Measurements from ENCODE around the gene OR13C8. TPM values are rescaled to one million over a fixed set of nuclear protein-coding genes. Genes with fewer than 3 reads are reported as not detected.

OR13C8 gene
- total RNA-seq, 6 experiments from 2014 or later = not detected

DNA sequence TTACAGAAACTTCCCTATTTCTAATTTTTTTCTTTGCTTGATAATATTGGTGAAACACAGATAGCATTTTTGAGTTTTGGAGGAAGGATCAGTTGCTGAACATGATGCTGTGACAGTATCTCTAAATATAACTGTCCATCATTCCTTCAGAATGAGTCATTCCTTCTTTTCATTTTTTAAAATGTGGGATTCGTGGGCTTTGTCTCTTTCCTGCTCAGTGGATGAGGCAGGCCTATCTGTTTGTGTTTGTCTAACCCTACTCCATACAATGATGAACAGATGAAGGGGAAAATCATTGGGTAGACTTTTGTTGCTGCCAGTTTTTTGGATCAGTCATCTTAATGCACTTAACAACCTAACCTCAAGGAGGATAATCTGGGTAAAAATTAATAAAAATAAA, 15.7 kb upstream of the OR13C8 start:
- no peak overlapping the region for H3K4me3 Mint-ChIP-seq

DNA sequence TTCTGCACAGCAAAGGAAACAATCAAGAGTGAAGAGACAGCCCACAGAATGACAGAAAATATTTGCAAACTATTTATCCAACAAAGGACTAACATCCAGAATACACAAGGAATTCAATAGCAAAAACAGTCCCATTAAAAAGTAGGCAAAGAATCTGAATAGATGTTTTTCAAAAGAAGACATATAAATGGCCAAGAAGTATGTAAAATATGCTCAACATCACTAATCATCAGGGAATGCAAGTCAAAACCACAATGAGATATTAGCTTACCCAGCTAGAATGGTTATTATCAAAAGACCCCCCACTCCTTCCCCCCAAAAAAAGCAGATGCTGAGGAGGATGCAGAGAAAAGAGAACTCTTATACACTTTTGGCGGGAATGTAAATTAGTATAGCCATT, 13.4 kb upstream of the OR13C8 start:
- H3K27ac Mint-ChIP-seq = no peak overlapping the region
- no peak for DNase-seq
- TF ChIP-seq, protein P1, sequence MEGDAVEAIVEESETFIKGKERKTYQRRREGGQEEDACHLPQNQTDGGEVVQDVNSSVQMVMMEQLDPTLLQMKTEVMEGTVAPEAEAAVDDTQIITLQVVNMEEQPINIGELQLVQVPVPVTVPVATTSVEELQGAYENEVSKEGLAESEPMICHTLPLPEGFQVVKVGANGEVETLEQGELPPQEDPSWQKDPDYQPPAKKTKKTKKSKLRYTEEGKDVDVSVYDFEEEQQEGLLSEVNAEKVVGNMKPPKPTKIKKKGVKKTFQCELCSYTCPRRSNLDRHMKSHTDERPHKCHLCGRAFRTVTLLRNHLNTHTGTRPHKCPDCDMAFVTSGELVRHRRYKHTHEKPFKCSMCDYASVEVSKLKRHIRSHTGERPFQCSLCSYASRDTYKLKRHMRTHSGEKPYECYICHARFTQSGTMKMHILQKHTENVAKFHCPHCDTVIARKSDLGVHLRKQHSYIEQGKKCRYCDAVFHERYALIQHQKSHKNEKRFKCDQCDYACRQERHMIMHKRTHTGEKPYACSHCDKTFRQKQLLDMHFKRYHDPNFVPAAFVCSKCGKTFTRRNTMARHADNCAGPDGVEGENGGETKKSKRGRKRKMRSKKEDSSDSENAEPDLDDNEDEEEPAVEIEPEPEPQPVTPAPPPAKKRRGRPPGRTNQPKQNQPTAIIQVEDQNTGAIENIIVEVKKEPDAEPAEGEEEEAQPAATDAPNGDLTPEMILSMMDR (IDR thresholded peaks at IDR 0.05) = no peak
- H3K27me3 Mint-ChIP-seq (ENCODE audit: insufficient read depth) = no peaks in the 10 kb centered on the region
- H3K9me3 Mint-ChIP-seq = peaks cover 30% of the 10 kb centered on the region
- no peak overlapping the region for H3K4me3 Mint-ChIP-seq
- H3K36me3 Mint-ChIP-seq (ENCODE audit: low read depth) = no peaks in the 10 kb centered on the region
- no peaks in the 10 kb centered on the region for H3K4me1 Mint-ChIP-seq (ENCODE audit: low read depth)

More for the DNA sequence above, 15.7 kb upstream of the OR13C8 start:
- Mint-ChIP-seq H3K4me1 (ENCODE audit: low read depth) (no peaks in the 10 kb centered on the region), H3K9me3 (peaks cover 20% of the 10 kb centered on the region), H3K27me3 (ENCODE audit: insufficient read depth) (no peaks in the 10 kb centered on the region), H3K27ac (no peak overlapping the region), H3K36me3 (ENCODE audit: low read depth) (no peaks in the 10 kb centered on the region)
- TF ChIP-seq, protein P1 (IDR thresholded peaks at IDR 0.05) = no peak
- no peak for DNase-seq

DNA sequence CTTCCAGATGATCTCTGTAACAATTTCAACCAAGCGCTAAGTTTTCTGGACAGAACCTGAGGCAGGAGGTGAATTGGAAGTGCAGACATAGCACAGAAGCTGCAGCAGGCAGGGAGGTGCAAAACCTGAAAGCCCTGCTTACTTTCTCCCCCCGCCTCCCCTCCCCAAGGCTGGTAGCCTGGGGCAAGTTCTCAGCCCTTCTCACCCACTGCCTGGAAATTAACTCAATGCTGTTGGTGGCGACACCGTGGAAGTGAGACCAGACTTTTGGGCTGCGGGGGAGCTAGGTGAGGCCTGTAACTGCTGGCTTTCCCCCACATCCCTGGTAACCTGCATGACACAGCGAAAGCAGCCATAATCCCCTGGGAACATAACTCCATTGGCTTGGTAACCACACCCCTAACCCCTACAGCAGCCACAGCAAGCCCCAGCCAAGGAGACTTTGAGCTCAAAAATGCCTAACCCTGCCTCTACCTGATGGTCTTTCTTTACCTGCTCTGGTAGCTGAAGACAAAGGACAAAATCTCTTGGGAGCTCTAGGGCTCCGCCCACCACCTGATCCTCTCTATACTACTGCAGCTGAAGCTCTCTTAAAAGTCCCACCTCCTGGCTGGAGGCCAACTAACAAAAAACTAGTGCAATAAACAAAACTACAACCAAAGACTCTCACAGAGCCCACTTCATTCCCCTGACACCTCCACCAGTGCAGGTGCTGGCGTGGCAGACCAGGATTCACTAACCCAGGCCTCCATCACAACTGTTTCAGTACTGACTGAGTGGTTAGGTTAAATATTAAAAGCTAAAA, 11.9 kb upstream of the OR13C8 start:
- no peaks in the 10 kb centered on the region for H3K4me1 Mint-ChIP-seq (ENCODE audit: low read depth)
- DNase-seq = no peak
- H3K9me3 Mint-ChIP-seq = peaks cover 36% of the 10 kb centered on the region
- no peak overlapping the region for H3K27ac Mint-ChIP-seq
- H3K36me3 Mint-ChIP-seq (ENCODE audit: low read depth) = no peaks in the 10 kb centered on the region
- no peak overlapping the region for H3K4me3 Mint-ChIP-seq
- TF ChIP-seq, protein P1 (IDR thresholded peaks at IDR 0.05) = no peak
- no peaks in the 10 kb centered on the region for H3K27me3 Mint-ChIP-seq (ENCODE audit: insufficient read depth)

DNA sequence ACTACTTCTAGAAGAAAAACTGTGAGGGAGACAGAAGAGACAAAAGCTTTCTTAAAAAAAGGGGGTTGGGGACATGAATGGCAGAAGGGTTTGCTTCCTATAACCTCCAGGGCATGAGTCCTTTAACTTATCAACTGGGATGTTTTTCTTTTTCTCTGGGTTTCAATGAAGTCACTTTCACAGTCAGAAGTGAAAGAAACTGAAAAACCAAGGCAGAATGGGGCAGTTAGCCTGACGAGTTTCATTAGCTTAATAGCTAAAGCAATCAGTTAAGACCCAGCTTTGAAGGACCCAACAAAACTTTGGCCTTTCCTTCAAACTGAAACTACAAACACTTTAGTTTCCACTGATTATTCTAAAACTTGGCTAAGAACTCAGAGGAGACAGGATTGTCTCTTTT, 4.6 kb upstream of the OR13C8 start:
- no peak overlapping the region for H3K4me3 Mint-ChIP-seq
- peaks cover 24% of the 10 kb centered on the region for H3K9me3 Mint-ChIP-seq
- DNase-seq = no peak
- no peaks in the 10 kb centered on the region for H3K4me1 Mint-ChIP-seq (ENCODE audit: low read depth)
- no peaks in the 10 kb centered on the region for H3K36me3 Mint-ChIP-seq (ENCODE audit: low read depth)
- H3K27me3 Mint-ChIP-seq (ENCODE audit: insufficient read depth) = no peaks in the 10 kb centered on the region
- no peak overlapping the region for H3K27ac Mint-ChIP-seq
- TF ChIP-seq, protein P1 (IDR thresholded peaks at IDR 0.05) = no peak

DNA sequence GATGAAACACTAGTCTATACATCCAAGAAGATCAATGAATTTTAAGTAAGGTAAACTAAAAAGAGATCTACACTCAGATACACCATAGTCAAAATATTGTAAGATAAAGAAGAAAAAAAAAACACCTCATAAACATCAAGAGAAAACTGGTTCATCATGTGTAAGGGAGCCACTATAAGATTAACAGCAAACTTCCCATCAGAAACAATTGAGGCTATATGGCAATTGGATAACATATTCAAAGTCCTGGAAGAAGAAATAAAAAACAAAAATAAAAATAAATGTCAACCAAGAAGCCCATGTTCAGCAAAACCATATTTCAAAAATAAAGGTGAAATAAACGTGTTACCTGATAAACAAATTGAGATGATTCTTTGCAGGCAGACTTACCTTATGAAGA, 3.6 kb downstream of the OR13C8 start:
- TF ChIP-seq, protein P1 (IDR thresholded peaks at IDR 0.05) = no peak
- Mint-ChIP-seq H3K9me3 (peaks cover 43% of the 10 kb centered on the region), H3K27me3 (ENCODE audit: insufficient read depth) (no peaks in the 10 kb centered on the region), H3K36me3 (ENCODE audit: low read depth) (no peaks in the 10 kb centered on the region), H3K4me1 (ENCODE audit: low read depth) (no peaks in the 10 kb centered on the region), H3K4me3 (no peak overlapping the region), H3K27ac (no peak overlapping the region)
- DNase-seq = no peak

Data from HFFc6 (cell line).